Calu3 (cell line): ENCODE measurements around the gene WDR38. TPM values are rescaled to one million over a fixed set of nuclear protein-coding genes. Genes with fewer than 3 reads are reported as not detected.

Experiments used
- BruUV-seq: library from RNA; stranded (reverse); fragments of 400-500 nt; replicated peaks from 2 replicates; lab custom pipeline; 2021; lab: Mats Ljungman, UMichigan
- CTCF ChIA-PET: fragments of 300-600 bp; sonication (Branson Sonifier 250); formaldehyde crosslinking; loops from one replicate; lab custom pipeline; 2022; ENCODE audit warnings: antibody characterized with exemption; lab: Charles Lee
- DNase-seq: peaks from one replicate; pipeline ENCODE4 v3.0.0; 2022
- H3K27ac Mint-ChIP-seq: one replicate; pipeline ENCODE4 v1.8.0; 2022; ENCODE audit warnings: mixed read lengths; ENCODE audit not compliant: unreplicated experiment
- H3K27me3 Mint-ChIP-seq: one replicate; pipeline ENCODE4 v1.8.0; 2022; ENCODE audit warnings: mixed read lengths; ENCODE audit not compliant: unreplicated experiment
- H3K36me3 Mint-ChIP-seq: one replicate; pipeline ENCODE4 v1.8.0; 2022; ENCODE audit warnings: mild to moderate bottlenecking, moderate library complexity, mixed read lengths; ENCODE audit not compliant: insufficient read depth, unreplicated experiment
- H3K4me1 Mint-ChIP-seq: one replicate; pipeline ENCODE4 v1.8.0; 2022; ENCODE audit warnings: mild to moderate bottlenecking, low read depth, mixed read lengths; ENCODE audit not compliant: unreplicated experiment
- H3K4me3 Mint-ChIP-seq: one replicate; pipeline ENCODE4 v1.8.0; 2022; ENCODE audit warnings: mild to moderate bottlenecking, low read depth, moderate library complexity, mixed read lengths; ENCODE audit not compliant: unreplicated experiment
- H3K9me3 Mint-ChIP-seq: one replicate; pipeline ENCODE4 v1.8.0; 2022; ENCODE audit warnings: low read depth, mixed read lengths; ENCODE audit not compliant: unreplicated experiment
- intact Hi-C: fragments of 100-400 bp; cut with micrococcal nuclease; formaldehyde crosslinking; loops from one replicate; pipeline ENCODE4 v1.10.0; 2022; ENCODE audit not compliant: unreplicated experiment
- total RNA-seq: library from RNA; stranded (reverse); gene quantifications from 2 replicates; pipeline ENCODE4 v1.2.3, GENCODE V29; 2022
- TF ChIP-seq, protein P1 (sequence below): fragments of 200-600 bp; IDR thresholded peaks from one replicate; pipeline ENCODE4 v1.8.0; 2022; ENCODE audit warnings: antibody characterized with exemption; ENCODE audit not compliant: unreplicated experiment

WDR38 gene
- total RNA-seq, 1 experiment from 2014 or later: not detected

DNA sequence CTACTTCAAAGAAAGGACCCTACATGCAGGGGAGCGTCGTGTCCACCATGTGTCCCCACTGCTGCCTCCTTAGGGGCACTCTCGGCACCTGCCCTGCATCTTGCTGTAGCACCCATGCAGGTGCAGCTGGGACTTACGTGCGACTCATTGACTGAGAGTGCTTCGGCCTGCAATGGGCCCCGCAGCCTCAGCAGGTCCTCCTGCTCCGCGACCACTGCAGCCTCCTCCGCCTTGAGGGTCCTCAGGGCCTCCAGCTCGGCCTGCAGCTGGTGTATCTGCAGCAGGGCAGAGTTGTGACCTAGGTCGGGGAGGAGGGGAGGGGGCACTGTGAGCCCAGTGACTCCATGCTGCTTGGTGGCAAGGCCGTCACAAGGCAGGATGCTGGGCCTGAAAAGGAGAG is 35.7 kb downstream of the WDR38 start:
- no peak for DNase-seq
- peaks cover 15% of the 10 kb centered on the region for H3K36me3 Mint-ChIP-seq
- no peaks in the 10 kb centered on the region for H3K4me1 Mint-ChIP-seq
- intact Hi-C loops: no loop called here
- TF ChIP-seq, protein P1, sequence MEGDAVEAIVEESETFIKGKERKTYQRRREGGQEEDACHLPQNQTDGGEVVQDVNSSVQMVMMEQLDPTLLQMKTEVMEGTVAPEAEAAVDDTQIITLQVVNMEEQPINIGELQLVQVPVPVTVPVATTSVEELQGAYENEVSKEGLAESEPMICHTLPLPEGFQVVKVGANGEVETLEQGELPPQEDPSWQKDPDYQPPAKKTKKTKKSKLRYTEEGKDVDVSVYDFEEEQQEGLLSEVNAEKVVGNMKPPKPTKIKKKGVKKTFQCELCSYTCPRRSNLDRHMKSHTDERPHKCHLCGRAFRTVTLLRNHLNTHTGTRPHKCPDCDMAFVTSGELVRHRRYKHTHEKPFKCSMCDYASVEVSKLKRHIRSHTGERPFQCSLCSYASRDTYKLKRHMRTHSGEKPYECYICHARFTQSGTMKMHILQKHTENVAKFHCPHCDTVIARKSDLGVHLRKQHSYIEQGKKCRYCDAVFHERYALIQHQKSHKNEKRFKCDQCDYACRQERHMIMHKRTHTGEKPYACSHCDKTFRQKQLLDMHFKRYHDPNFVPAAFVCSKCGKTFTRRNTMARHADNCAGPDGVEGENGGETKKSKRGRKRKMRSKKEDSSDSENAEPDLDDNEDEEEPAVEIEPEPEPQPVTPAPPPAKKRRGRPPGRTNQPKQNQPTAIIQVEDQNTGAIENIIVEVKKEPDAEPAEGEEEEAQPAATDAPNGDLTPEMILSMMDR: no peak
- CTCF ChIA-PET: no interaction called here
- no peaks in the 10 kb centered on the region for H3K9me3 Mint-ChIP-seq
- H3K4me3 Mint-ChIP-seq: no peak overlapping the region
- BruUV-seq: no TSS peak
- H3K27ac Mint-ChIP-seq: no peak overlapping the region
- H3K27me3 Mint-ChIP-seq: no peaks in the 10 kb centered on the region

DNA sequence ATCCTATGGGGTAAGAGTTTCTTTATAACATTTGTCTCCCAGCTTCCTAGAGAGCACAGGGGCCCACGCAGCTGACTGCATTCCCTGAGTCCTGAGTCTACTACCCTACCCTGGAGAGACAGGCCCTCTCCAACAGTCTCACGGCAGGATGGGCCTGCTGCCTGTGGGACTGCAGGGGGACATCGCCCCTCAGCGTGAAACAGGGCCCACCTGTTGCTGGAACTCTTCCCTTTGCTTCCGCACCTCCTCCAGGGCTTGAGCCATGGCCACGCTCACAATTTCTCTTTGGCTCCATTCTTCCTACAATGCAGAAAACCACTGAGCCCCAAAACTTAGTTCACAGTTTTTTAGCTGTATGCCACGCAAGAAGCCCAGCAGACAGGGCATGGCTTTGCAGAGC is 36.9 kb downstream of the WDR38 start:
- intact Hi-C loops: no loop called here
- peaks cover 19% of the 10 kb centered on the region for H3K36me3 Mint-ChIP-seq
- CTCF ChIA-PET: no interaction called here

DNA sequence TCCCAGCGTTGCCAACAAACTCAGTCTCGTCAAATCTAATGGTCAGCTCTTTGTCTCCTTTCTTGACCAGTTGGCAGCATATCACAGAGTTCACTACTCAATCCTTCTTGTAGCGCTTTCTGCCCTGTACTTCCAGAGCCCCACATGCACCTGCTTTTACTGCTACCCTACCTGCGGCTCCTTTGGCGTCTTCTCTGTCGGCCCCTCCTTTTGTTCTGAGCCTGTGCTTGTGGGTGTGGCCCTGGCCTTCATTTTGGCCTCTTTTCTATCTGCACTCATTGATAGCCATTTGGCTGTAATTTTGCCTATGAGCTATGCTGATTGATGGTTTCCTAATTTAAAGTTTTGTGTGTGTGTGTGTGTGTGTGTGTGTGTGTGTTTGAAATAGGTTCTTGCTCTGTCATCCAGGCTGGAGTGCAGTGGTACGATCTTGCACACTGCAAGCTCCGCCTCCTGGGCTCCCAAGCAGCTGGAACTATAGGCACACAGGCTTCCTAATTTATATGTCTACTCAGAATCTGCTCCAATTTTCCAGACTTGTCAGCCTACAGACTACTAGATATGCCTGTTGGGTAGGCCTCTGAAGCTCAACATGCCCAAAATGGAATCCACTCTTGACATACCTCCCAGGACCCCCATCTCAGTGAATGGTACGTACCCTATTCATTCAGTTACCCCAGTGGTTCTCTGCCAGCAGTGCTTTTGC is 40.9 kb downstream of the WDR38 start:
- no peak overlapping the region for H3K4me3 Mint-ChIP-seq
- peaks cover 19% of the 10 kb centered on the region for H3K36me3 Mint-ChIP-seq
- no TSS peak for BruUV-seq
- H3K4me1 Mint-ChIP-seq: peaks cover 6% of the 10 kb centered on the region
- no peaks in the 10 kb centered on the region for H3K27me3 Mint-ChIP-seq
- H3K27ac Mint-ChIP-seq: no peak overlapping the region
- no peak for DNase-seq
- intact Hi-C loops: loop anchor here (1.0 kb wide), 1 partner anchor 24 kb away; no protein-coding TSS in a partner anchor
- TF ChIP-seq, protein P1: no peak
- H3K9me3 Mint-ChIP-seq: no peaks in the 10 kb centered on the region
- CTCF ChIA-PET: no interaction called here

More for the DNA sequence above, 36.9 kb downstream of the WDR38 start:
- Mint-ChIP-seq H3K27ac (no peak overlapping the region), H3K9me3 (no peaks in the 10 kb centered on the region), H3K27me3 (no peaks in the 10 kb centered on the region), H3K4me3 (no peak overlapping the region), H3K4me1 (peaks cover 6% of the 10 kb centered on the region)
- TF ChIP-seq, protein P1: no peak
- DNase-seq: no peak
- BruUV-seq: no TSS peak

DNA sequence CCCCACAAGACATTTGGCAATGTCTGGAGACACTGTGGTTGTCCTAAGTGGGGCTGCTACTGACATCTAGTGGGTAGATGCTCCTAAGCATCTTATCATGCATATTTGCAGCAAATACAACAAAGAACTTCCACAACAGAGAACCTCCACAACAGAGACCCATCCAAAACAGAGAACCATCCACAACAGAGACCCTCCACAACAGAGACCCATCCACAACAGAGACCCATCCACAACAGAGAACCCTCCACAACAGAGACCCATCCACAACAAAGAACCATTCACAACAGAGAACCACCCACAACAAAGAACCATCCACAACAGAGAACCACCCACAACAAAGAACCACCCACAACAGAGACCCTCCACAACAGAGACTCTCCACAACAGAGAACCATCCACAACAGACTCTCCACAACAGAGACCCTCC is 41.5 kb downstream of the WDR38 start:
- H3K4me3 Mint-ChIP-seq: no peak overlapping the region
- no peak for DNase-seq
- no peak overlapping the region for H3K27ac Mint-ChIP-seq
- no peaks in the 10 kb centered on the region for H3K27me3 Mint-ChIP-seq
- BruUV-seq: no TSS peak
- peaks cover 19% of the 10 kb centered on the region for H3K36me3 Mint-ChIP-seq
- H3K9me3 Mint-ChIP-seq: no peaks in the 10 kb centered on the region
- H3K4me1 Mint-ChIP-seq: peaks cover 6% of the 10 kb centered on the region
- TF ChIP-seq, protein P1: no peak
- CTCF ChIA-PET: no interaction called here
- intact Hi-C loops: loop anchor here (1.0 kb wide), 1 partner anchor 24 kb away; no protein-coding TSS in a partner anchor
